Activated T-helper 1 cell treated with anti-CD3 and anti-CD28 coated beads, Interleukin-12 subunit alpha, Interleukin-12 subunit beta, Interleukin-2, Interleukin-4 antibody, amounts not matched to agents 30 ng/mL and 10 ng/mL and 1 ng/mL, durations not matched to agents 14 hours and 24 hours and 36 hours (primary cell): ENCODE measurements around the gene KLHDC7B. TPM values are rescaled to one million over a fixed set of nuclear protein-coding genes. Genes with fewer than 3 reads are reported as not detected.
"Not testable (repeated sequence)": the region's sequence is repeated elsewhere in the genome, so short reads cannot be mapped to it uniquely, and the experiment has no call there.

ENCODE experiments used
- DNase-seq: peaks from one replicate; pipeline ENCODE4 v3.0.0; 2021; ENCODE audit warnings: low spot score
- H3K27ac Mint-ChIP-seq: one replicate; pipeline ENCODE4 v1.8.0; 2021; ENCODE audit warnings: mild to moderate bottlenecking, mixed read lengths
- H3K27me3 Mint-ChIP-seq: one replicate; pipeline ENCODE4 v1.8.0; 2022; ENCODE audit warnings: mild to moderate bottlenecking, moderate library complexity, mixed read lengths; ENCODE audit not compliant: insufficient read depth
- H3K36me3 Mint-ChIP-seq: one replicate; pipeline ENCODE4 v1.8.0; 2021; ENCODE audit warnings: low read depth, mixed read lengths
- H3K4me1 Mint-ChIP-seq: one replicate; pipeline ENCODE4 v1.8.0; 2021; ENCODE audit warnings: low read depth, mixed read lengths
- H3K4me3 Mint-ChIP-seq: one replicate; pipeline ENCODE4 v1.8.0; 2021; ENCODE audit warnings: mild to moderate bottlenecking, moderate library complexity, mixed read lengths
- H3K9me3 Mint-ChIP-seq: one replicate; pipeline ENCODE4 v1.8.0; 2021; ENCODE audit warnings: mixed read lengths
- intact Hi-C: fragments of 100-400 bp; cut with micrococcal nuclease; formaldehyde crosslinking; loops from one replicate; pipeline ENCODE4 v1.15.1; 2024
- total RNA-seq: library from RNA; stranded (reverse); gene quantifications from 2 replicates; pipeline ENCODE4 v1.2.3, GENCODE V29; 2022

KLHDC7B gene
- total RNA-seq, 1 donor from 2014 or later = 5.5 TPM

DNA sequence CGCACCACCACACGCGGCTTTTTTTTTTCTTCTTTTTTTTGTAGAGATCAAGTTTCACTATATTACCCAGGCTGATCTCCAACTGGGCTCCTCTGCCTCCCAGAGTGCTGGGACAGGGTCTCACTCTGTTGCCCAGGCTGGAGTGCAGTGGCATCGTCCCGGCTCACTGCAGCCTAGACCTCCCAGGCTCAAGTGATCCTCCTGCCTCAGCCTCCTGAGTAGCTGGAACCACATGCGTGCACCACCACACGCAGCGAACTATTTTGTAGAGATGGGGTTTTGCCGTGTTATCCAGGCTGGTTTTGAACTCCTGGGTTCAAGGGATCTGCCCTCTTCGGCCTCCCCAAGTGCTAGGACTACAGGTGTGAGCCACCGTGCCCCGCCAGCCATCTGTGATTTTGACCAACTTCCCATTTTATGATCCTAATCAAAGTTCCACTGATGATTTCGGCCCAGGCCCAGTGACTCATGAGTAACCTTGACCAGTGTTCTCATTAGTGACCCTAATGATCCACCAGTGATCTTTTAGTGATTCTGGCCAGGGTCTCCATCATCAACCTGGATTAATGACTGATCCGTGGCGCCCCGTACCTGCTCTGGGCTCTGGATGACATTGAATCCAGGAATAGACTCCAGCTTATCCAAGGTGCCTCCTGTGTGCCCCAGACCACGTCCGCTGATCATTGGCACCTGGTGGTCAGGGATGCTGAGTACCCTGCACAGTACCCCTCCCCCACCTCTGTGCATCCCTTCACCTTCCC is 17.6 kb upstream of the KLHDC7B start:
- no peaks in the 10 kb centered on the region for H3K9me3 Mint-ChIP-seq
- peak overlapping the region; percentile 86 for H3K27ac Mint-ChIP-seq
- DNase-seq = no peak
- intact Hi-C loops = no loop called here
- peak overlapping the region; percentile 83 for H3K4me3 Mint-ChIP-seq
- no peaks in the 10 kb centered on the region for H3K27me3 Mint-ChIP-seq
- H3K4me1 Mint-ChIP-seq = peaks cover 40% of the 10 kb centered on the region
- peaks cover 9% of the 10 kb centered on the region for H3K36me3 Mint-ChIP-seq

DNA sequence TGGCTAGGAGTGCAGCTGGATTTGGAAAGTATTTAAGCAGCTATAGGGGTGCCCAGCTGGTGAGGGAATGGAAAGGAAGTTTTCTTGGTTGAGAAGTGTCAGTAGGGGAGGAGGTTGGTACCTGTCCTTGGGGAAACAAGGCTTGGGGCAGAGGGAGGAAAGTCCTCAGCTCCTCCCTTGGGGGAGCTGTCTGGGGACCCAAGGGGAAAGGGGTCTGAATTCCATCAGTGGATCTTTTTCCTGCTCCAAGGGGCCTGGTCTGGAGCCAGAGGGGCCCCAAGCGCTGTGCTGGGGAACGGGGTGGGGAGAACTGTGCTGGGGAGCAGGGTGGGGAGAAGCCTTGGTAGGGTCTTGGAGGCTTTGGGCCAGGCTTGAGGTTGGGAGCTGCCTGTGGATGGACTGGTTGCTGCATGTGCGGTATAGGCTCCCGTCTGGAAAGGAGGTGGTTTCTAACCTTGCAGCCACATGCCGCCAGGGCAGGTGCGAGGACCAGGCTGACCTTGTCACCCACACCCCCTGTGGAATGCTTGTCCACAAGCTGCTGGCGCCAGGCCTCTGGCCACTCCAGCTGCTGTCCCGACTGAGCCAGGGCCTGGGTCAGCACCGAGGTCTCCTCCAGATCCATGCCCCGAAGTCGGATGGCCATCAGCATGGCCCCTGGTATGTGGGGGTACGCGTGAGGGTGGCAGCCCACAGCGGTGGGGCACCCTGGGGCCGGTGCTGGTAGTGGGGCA is 16.9 kb upstream of the KLHDC7B start:
- intact Hi-C loops = no loop called here
- H3K36me3 Mint-ChIP-seq = peaks cover 9% of the 10 kb centered on the region
- no peaks in the 10 kb centered on the region for H3K9me3 Mint-ChIP-seq
- peak overlapping the region; percentile 86 for H3K27ac Mint-ChIP-seq
- no peak for DNase-seq
- H3K27me3 Mint-ChIP-seq = no peaks in the 10 kb centered on the region
- peaks cover 43% of the 10 kb centered on the region for H3K4me1 Mint-ChIP-seq
- H3K4me3 Mint-ChIP-seq = peak overlapping the region; percentile 83

DNA sequence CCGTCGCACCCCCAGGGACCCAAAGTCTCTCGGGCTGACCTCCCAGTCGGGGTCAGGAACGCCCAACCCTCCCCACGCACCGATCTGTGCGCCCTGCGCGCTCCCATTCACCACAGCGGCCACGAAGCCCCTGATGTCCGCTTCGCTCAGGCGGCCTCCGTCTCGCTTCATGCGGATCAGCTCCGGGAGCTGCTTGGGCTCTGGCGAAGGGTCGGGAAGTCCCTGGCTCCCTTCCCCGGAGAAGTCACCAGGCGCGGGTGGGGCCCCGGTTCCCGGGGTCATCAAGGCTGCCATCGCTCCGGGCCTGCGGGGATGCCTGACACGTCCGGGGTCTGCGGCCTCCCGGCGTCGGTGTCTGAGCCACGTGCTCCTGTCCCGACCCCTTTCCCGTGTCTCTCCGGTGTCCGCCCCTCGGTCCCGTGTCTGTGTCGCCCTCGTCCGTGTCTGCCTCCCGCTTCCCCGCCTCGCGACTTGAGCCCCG is 16.2 kb upstream of the KLHDC7B start:
- H3K27me3 Mint-ChIP-seq = no peaks in the 10 kb centered on the region
- no peak for DNase-seq
- peak overlapping the region; percentile 83 for H3K4me3 Mint-ChIP-seq
- peaks cover 46% of the 10 kb centered on the region for H3K4me1 Mint-ChIP-seq
- peaks cover 11% of the 10 kb centered on the region for H3K36me3 Mint-ChIP-seq
- H3K9me3 Mint-ChIP-seq = no peaks in the 10 kb centered on the region
- H3K27ac Mint-ChIP-seq = peak overlapping the region; percentile 34
- intact Hi-C loops = no loop called here

DNA sequence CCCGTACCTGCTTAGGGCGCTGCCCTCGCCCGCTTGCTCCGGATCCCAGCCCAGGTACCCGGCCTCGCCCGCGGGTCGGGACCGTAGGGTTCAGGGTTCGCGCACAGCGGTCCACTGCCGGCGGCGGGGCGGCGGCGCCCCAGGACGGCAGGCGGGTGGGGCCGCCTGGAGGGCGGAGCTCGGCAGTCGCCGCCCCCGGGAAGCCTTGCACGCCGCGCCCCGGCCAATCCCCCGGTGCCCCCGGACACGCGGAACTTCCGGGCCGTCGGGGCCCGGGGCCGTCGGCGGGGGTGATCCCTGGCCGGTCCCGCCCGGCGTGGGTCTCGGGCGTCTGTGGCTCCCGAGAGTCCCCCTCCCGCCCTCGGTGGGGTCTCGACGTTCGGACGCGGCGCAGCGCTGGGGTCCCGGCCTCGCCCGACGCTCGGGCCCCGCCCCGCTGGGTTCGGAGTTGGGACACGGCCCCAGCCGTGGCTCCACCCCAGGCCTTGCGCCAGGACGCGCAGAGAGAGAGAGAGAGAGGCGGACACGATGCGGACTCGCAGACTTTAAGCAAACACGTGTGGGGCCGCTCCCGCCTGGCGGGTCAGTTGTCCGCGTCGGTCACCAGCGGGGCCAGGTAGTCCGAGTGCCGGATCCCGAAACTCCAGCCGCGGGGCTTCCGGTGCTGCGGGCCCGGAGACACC is 15.7 kb upstream of the KLHDC7B start, which contains the start of gene TYMP:
Gene TYMP, minus strand, starts transcription at position 116 of the 683 bp plus-strand sequence. CDS start 303 bp downstream, outside the sequence.
- Mint-ChIP-seq H3K4me1 (peaks cover 45% of the 10 kb centered on the region), H3K27me3 (no peaks in the 10 kb centered on the region)
- intact Hi-C loops = loop anchor here (1.0 to 10.0 kb wide), 3 partner anchors 15 to 565 kb away; partner anchors contain the start of genes KLHDC7B and PIM3

DNA sequence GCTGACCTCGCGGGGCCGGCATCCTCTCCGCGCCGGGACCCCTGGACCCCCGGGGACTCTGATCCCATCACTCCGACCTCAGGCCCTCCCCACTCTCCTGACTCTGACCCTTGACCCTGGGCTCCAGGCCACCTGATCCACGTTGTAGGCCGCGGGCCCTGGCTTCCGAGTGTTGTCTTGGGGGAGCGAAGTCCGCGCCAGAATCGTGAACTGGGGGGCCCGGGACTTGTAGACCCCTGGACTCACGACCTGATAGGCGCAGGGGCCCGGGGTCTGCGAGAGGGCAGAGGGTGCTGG is 15.2 kb upstream of the KLHDC7B start:
- intact Hi-C loops = loop anchor here (1.0 to 10.0 kb wide), 3 partner anchors 14 to 566 kb away; partner anchors contain the start of genes KLHDC7B and PIM3
- Mint-ChIP-seq H3K27me3 (no peaks in the 10 kb centered on the region), H3K27ac (peak overlapping the region; percentile 99), H3K4me3 (peak overlapping the region; percentile 93), H3K4me1 (peaks cover 45% of the 10 kb centered on the region), H3K9me3 (no peaks in the 10 kb centered on the region), H3K36me3 (peaks cover 7% of the 10 kb centered on the region)
- DNase-seq = no peak

More for the DNA sequence above, 15.7 kb upstream of the KLHDC7B start, which contains the start of gene TYMP:
- peak within 1 kb of the TSS; percentile 99 for H3K27ac Mint-ChIP-seq
- DNase-seq = peak; percentile 81
- H3K4me3 Mint-ChIP-seq = peak within 1 kb of the TSS; percentile 93
- no peaks in the 10 kb centered on the region for H3K9me3 Mint-ChIP-seq
- peaks cover 7% of the 10 kb centered on the region for H3K36me3 Mint-ChIP-seq

DNA sequence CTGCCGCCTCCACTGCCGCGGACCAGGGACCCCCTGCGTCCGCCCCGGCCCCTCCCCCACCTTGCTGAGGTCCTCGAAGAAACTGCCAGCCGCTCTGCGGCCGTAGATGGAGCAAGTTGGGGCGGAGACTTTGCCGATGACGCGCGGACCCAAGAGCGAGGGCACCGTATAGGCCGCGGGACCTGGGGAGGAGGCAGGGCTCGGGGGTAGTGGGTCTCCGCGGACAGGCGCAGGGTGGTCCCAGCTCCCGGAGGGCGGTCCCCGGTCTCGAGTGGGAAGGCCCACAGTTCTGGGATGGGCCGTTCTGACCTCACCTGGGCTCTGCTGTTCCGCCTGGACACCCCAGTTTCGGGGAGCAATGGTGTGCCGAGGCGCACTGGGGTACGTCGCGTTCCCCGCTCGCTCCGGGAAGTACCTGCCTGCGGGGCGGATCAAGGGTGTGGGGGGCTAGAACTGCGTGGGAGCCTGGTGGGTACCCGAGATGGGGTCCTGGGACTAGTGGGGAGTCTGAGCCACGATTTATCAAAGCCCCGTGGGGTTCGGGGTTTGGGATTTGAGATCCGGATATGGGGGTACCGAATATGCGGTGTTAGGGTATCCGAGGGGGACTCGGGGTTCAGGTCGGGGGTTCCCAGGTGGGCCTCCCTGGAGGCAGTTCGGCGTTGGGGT is 14.7 kb upstream of the KLHDC7B start:
- Mint-ChIP-seq H3K4me1 (peaks cover 48% of the 10 kb centered on the region), H3K9me3 (no peaks in the 10 kb centered on the region), H3K27ac (peak overlapping the region; percentile 99), H3K4me3 (peak overlapping the region; percentile 93), H3K27me3 (no peaks in the 10 kb centered on the region), H3K36me3 (peaks cover 7% of the 10 kb centered on the region)
- intact Hi-C loops = loop anchor here (1.0 to 10.0 kb wide), 6 partner anchors 8 to 566 kb away; partner anchors contain the start of genes CHKB, KLHDC7B and PIM3
- peak; percentile 83 for DNase-seq

DNA sequence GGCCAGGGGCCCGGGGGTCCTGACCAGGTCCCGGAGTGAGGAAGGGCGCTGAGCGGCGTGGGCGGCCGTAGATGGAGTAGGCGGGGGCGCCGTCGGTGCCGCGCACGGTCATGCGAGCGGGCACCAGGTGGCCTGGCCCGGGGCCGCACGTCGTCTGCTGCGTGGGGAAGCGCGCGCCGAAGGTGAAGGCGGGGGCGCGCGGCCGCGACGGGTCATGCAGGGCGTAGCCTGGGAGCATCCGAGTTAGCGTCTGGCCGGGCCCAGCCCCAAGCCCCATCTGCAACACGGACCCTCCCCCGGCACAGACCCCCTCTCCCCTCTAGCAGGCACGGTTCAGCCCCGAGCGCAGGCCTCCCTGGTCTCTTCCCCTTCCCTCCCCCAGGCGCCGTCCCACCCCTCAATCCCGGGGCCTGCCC is 14.1 kb upstream of the KLHDC7B start:
- peak overlapping the region; percentile 99 for H3K27ac Mint-ChIP-seq
- intact Hi-C loops = loop anchor here (1.0 to 10.0 kb wide), 5 partner anchors 8 to 567 kb away; partner anchors contain the start of genes CHKB, KLHDC7B and PIM3
- DNase-seq = peak; percentile 75
- H3K36me3 Mint-ChIP-seq = peaks cover 7% of the 10 kb centered on the region
- H3K4me1 Mint-ChIP-seq = peaks cover 53% of the 10 kb centered on the region
- no peaks in the 10 kb centered on the region for H3K27me3 Mint-ChIP-seq
- no peaks in the 10 kb centered on the region for H3K9me3 Mint-ChIP-seq
- H3K4me3 Mint-ChIP-seq = peak overlapping the region; percentile 93

DNA sequence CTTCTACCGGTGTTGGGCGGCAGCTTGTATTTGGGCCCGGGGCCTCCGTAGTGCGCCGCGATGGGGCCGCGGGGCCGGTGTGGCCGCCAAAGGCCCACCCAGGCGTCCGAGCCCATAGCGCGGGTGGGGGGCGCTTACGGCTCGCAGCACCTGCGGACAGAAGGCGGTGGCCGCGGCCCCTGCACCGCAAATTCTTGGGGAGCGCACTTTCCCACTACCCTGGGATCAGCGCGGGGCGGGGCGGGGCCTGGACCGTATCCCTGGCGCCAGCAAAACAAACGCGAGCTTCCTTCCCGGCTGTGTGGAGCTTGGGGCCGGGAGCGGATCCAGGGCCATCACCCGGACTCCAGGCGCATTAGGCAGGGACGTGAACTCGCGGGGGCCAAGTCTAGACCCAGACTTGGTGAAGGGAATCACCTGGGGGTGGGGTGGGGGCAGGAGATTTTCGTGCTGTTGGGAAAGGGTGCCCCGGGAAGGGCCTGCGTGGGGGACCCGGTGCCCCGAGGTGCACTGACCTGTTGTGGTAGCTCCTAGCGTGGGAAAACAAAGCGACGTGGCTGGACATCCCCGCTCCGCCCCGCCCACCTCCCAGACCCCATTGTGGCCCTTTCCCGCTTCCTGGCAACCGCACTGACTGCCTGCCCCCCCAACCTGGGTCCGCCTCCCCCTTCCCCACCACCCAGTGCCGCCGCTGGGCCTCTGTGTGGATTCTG is 13.6 kb upstream of the KLHDC7B start:
- peak overlapping the region; percentile 93 for H3K4me3 Mint-ChIP-seq
- DNase-seq = no peak
- peak overlapping the region; percentile 99 for H3K27ac Mint-ChIP-seq
- no peaks in the 10 kb centered on the region for H3K9me3 Mint-ChIP-seq
- no peaks in the 10 kb centered on the region for H3K27me3 Mint-ChIP-seq
- peaks cover 7% of the 10 kb centered on the region for H3K36me3 Mint-ChIP-seq
- intact Hi-C loops = loop anchor here (1.0 to 10.0 kb wide), 5 partner anchors 7 to 567 kb away; partner anchors contain the start of genes CHKB, KLHDC7B and PIM3
- H3K4me1 Mint-ChIP-seq = peaks cover 56% of the 10 kb centered on the region

DNA sequence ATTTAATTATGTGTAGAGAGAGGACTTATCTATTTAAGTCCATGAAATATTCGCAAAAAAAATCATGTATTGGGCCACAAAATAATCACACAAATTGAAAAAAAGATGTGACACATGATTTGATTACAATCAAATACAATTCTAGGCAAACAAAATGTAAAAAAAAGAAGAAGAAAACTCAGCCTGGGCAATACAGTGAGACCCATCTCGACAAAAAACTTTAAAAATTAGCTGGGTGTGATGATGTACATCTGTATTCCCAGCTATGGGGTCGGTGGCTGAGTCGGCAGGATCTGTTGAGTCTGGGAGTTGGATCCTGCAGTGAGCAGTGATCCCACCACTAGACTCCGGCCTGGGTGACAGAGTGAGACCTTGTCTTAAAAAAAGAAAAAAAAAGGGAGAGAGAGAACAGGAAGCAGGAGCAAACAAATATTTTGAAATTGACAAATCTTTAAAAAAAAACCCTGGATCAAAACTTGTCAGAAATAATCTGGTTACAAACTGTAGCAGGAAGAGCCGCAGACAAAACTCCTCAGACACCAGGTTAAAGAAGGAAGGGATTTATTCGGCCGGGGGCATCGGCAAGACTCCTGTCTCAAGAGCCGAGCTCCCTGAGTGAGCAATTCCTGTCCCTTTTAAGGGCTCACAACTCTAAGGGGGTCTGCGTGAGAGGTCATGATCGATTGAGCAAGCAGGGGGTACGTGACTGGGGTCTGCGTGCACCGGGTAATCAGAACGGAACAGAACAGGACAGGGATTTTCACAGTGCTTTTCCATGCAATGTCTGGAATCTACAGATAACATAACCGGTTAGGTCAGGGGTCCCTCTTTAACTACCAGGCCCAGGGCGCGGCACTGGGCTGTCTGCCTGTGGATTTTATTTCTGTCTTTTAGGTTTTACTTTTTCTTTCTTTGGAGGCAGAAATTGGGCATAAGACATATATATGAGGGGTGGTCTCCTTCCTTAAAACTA is 12.6 kb upstream of the KLHDC7B start:
- DNase-seq = no peak
- Mint-ChIP-seq H3K27me3 (no peaks in the 10 kb centered on the region), H3K4me1 (peaks cover 54% of the 10 kb centered on the region), H3K4me3 (peak overlapping the region; percentile 93), H3K36me3 (peaks cover 6% of the 10 kb centered on the region), H3K27ac (peak overlapping the region; percentile 89), H3K9me3 (no peaks in the 10 kb centered on the region)
- intact Hi-C loops = loop anchor here (10.0 kb wide), 1 partner anchor 568 kb away; the partner anchor contains the start of gene PIM3

DNA sequence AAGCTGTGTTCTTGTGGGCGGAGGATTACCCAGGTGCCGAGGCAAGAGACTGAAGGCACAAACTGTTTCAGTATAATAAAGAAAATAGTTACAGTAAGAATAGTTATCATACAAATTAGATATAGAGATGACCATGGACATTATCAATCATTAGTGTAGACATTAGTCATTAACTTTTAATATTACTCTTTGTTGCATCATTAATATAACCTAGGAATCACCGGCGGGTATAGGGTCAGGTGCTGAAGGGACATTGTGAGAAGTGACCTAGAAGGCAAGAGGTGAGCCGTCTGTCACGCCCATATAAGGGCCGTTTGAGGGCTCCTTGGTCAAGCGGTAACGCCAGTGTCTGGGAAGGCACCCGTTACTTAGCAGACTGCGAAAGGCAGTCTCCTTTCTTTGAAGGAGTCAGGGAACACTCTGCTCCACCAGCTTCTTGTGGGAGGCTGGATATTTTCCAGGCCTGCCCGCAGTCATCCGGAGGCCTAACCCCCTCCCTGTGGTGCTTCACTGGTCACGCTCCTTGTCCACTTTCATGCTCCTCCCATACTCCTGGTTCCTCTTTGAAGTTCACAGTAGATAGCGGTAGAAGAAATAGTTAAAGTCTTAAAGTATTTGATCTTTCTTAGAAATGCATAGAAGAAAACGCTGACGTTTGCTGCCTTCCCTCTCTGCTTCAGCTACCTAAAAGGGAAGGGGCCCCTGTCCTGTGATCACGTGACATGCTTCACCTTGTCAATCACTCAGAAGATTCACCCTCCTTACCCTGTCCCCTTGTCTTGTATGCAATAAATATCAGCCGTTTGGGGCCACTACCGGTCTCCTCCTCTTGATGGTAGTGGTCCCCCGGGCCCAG is 11.6 kb upstream of the KLHDC7B start:
- Mint-ChIP-seq H3K4me3 (peak overlapping the region; percentile 60), H3K27ac (peak overlapping the region; percentile 89), H3K4me1 (peaks cover 53% of the 10 kb centered on the region)
- not testable (repeated sequence) for DNase-seq, H3K27me3 Mint-ChIP-seq, H3K9me3 Mint-ChIP-seq, H3K36me3 Mint-ChIP-seq
- intact Hi-C loops = loop anchor here (10.0 kb wide), 1 partner anchor 569 kb away; the partner anchor contains the start of gene PIM3
